Vagina (tissue), 2 donors: ENCODE measurements around the gene WDR82. TPM values are rescaled to one million over a fixed set of nuclear protein-coding genes. Genes with fewer than 3 reads are reported as not detected.

ENCODE experiments used
- DNase-seq, 2 donors: peaks; one replicate each; pipeline ENCODE4 v3.0.0-alpha.2; 2017; ENCODE audit errors: extremely low spot score in 2 of 2
- H3K27ac ChIP-seq: fragments of 200-600 bp; sonication (generic); one replicate; pipeline ENCODE4 v1.5.1; 2019
- H3K27me3 ChIP-seq: fragments of 200-600 bp; sonication (generic); one replicate; pipeline ENCODE4 v1.5.1; 2019
- H3K36me3 ChIP-seq, 2 donors: fragments of 200-600 bp; sonication (generic); one replicate each; pipeline ENCODE4 v1.5.1; 2017 to 2019
- H3K4me1 ChIP-seq: fragments of 200-600 bp; sonication (generic); one replicate; pipeline ENCODE4 v1.5.1; 2019
- H3K4me3 ChIP-seq, 2 donors: fragments of 200-600 bp; sonication (generic); 1 replicate in 1 of 2; 2 replicates in 1 of 2; pipeline ENCODE4 v1.5.1; 2016 to 2019
- H3K9me3 ChIP-seq: fragments of 200-600 bp; sonication (generic); one replicate; pipeline ENCODE4 v1.5.1; 2019
- CTCF ChIP-seq, 3 experiments: fragments of 450-650 bp in 2 of 3; fragments of 200-600 bp in 1 of 3; sonication (generic) in 1 of 3; IDR thresholded peaks; one replicate each; pipeline ENCODE4 v1.5.1; 2017 to 2019; ENCODE audit warnings: antibody characterized with exemption in 3 of 3, mild to moderate bottlenecking in 2 of 3, moderate library complexity in 2 of 3
- POLR2A ChIP-seq, 2 donors: fragments of 450-650 bp; IDR thresholded peaks; one replicate each; pipeline ENCODE4 v1.6.1; 2017; ENCODE audit warnings: antibody characterized with exemption in 2 of 2, mild to moderate bottlenecking in 2 of 2, moderate library complexity in 2 of 2
- POLR2AphosphoS5 ChIP-seq, 2 donors: sonication (generic); formaldehyde crosslinking; IDR thresholded peaks; one replicate each; pipeline ENCODE4 v1.9.0; 2017; ENCODE audit warnings: antibody characterized with exemption in 2 of 2, mild to moderate bottlenecking in 2 of 2, low read depth in 1 of 2; ENCODE audit not compliant: insufficient read depth in 1 of 2
- intact Hi-C: fragments of 100-400 bp; cut with DNase I; formaldehyde crosslinking; loops from one replicate; pipeline ENCODE4 v1.15.1; 2023
- total RNA-seq: library from RNA; depleted of rRNA; stranded (reverse); fragments of >200 nt; gene quantifications from one replicate; pipeline ENCODE4 v1.2.3, GENCODE V29; 2016

The WDR82 gene
- total RNA-seq, 1 donor from 2014 or later: 44.4 TPM

- Histone ChIP-seq H3K27me3 (no peaks in the 10 kb centered on the region), H3K9me3 (no peaks in the 10 kb centered on the region), H3K4me3 (peak within 1 kb of the TSS; percentile 62 to 70), H3K4me1 (peaks cover 36% of the 10 kb centered on the region), H3K27ac (peak within 1 kb of the TSS; percentile 91), H3K36me3 (peaks cover 0 to 12% of the 10 kb centered on the region in 2 donors)
- TF ChIP-seq CTCF (IDR thresholded peaks at IDR 0.05) (no peak), POLR2AphosphoS5 (IDR thresholded peaks at IDR 0.05; ENCODE audit: insufficient read depth in 1 of 2, low read depth in 1 of 2) (no peak), POLR2A (IDR thresholded peaks at IDR 0.05) (peak in 1 of 2 donors; percentile 11)
- peak in 1 of 2 donors; percentile 88 for DNase-seq
- intact Hi-C loops: no loop called here
Measured at GRCh38 chr3:52245322-52246263, 32.9 kb downstream of the WDR82 start, which contains the start of gene PPM1M. Gene PPM1M, plus strand, starts transcription at chr3:52245759. Its CDS starts 66 bp downstream, at chr3:52245825.

- no peaks in the 10 kb centered on the region for H3K27me3 ChIP-seq
- no peaks in the 10 kb centered on the region for H3K9me3 ChIP-seq
- H3K36me3 ChIP-seq: peaks cover 0 to under 1% of the 10 kb centered on the region in 2 donors
- peak overlapping the region; percentile 7 for H3K27ac ChIP-seq
- DNase-seq: no peak
- H3K4me1 ChIP-seq: peaks cover 48% of the 10 kb centered on the region
- TF ChIP-seq POLR2AphosphoS5 (IDR thresholded peaks at IDR 0.05; ENCODE audit: insufficient read depth in 1 of 2, low read depth in 1 of 2) (no peak), CTCF (IDR thresholded peaks at IDR 0.05) (no peak), POLR2A (IDR thresholded peaks at IDR 0.05) (no peak)
- H3K4me3 ChIP-seq: no peak overlapping the region
- intact Hi-C loops: no loop called here
Measured at GRCh38 chr3:52243791-52244628, 34.4 kb downstream of the WDR82 start.

GRCh38 chr3:52242039-52242438, 36.4 kb downstream of the WDR82 start:
- DNase-seq: no peak
- Histone ChIP-seq H3K4me1 (peaks cover 60% of the 10 kb centered on the region), H3K27ac (no peak overlapping the region), H3K9me3 (no peaks in the 10 kb centered on the region), H3K27me3 (no peaks in the 10 kb centered on the region), H3K4me3 (no peak overlapping the region), H3K36me3 (no peaks in the 10 kb centered on the region)
- intact Hi-C loops: no loop called here
- no peak for TF ChIP-seq POLR2AphosphoS5 (IDR thresholded peaks at IDR 0.05; ENCODE audit: insufficient read depth in 1 of 2, low read depth in 1 of 2)
- no peak for TF ChIP-seq CTCF (IDR thresholded peaks at IDR 0.05)
- TF ChIP-seq POLR2A (IDR thresholded peaks at IDR 0.05): no peak

GRCh38 chr3:52240886-52241370, 37.5 kb downstream of the WDR82 start:
- intact Hi-C loops: no loop called here
- no peak overlapping the region for H3K4me3 ChIP-seq

More at GRCh38 chr3:52240886-52241370, 37.5 kb downstream of the WDR82 start:
- Histone ChIP-seq H3K4me1 (peaks cover 60% of the 10 kb centered on the region), H3K36me3 (no peaks in the 10 kb centered on the region), H3K27me3 (no peaks in the 10 kb centered on the region), H3K27ac (peak overlapping the region; percentile 98), H3K9me3 (no peaks in the 10 kb centered on the region)
- no peak for DNase-seq
- no peak for TF ChIP-seq CTCF (IDR thresholded peaks at IDR 0.05)
- TF ChIP-seq POLR2A (IDR thresholded peaks at IDR 0.05): no peak
- no peak for TF ChIP-seq POLR2AphosphoS5 (IDR thresholded peaks at IDR 0.05; ENCODE audit: insufficient read depth in 1 of 2, low read depth in 1 of 2)
